ENCODE measurements around the gene NOVA1. TPM values are rescaled to one million over a fixed set of nuclear protein-coding genes. Genes with fewer than 3 reads are reported as not detected.
A peak's percentile ranks its signal among the peaks of the same experiment; 100 is the strongest.
"Not testable (repeated sequence)": the region's sequence is repeated elsewhere in the genome, so short reads cannot be mapped to it uniquely, and the experiment has no call there.

Gene NOVA1, protein sequence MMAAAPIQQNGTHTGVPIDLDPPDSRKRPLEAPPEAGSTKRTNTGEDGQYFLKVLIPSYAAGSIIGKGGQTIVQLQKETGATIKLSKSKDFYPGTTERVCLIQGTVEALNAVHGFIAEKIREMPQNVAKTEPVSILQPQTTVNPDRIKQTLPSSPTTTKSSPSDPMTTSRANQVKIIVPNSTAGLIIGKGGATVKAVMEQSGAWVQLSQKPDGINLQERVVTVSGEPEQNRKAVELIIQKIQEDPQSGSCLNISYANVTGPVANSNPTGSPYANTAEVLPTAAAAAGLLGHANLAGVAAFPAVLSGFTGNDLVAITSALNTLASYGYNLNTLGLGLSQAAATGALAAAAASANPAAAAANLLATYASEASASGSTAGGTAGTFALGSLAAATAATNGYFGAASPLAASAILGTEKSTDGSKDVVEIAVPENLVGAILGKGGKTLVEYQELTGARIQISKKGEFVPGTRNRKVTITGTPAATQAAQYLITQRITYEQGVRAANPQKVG
- total RNA-seq, result 12.5 TPM

- Histone ChIP-seq H3K9ac (ENCODE audit: low read depth in 1 of 3, low read length in 3 of 3) (peak within 1 kb of the TSS; percentile 60 to 73 (median 73)), H3K27me3 (ENCODE audit: control insufficient read depth in 3 of 3, insufficient read depth in 3 of 3, low read length in 3 of 3) (peaks cover 2 to 11% (median 9%) of the 10 kb centered on the region in 3 donors), H3K9me3 (ENCODE audit: control insufficient read depth in 3 of 3, low read length in 3 of 3) (no peaks in the 10 kb centered on the region), H3K36me3 (ENCODE audit: control insufficient read depth in 3 of 3, insufficient read depth in 3 of 3, low read length in 3 of 3) (no peaks in the 10 kb centered on the region), H3K4me1 (ENCODE audit: control insufficient read depth in 3 of 3, insufficient read depth in 3 of 3, low read length in 3 of 3) (peaks cover 0 to 6% (median 0%) of the 10 kb centered on the region in 3 donors), H3K27ac (ENCODE audit: low read depth, low read length) (peak within 1 kb of the TSS; percentile 32), H3K4me3 (ENCODE audit: low read length in 3 of 3) (peak within 1 kb of the TSS; percentile 69 to 76 (median 71))
These were observed at the start of gene NOVA1 for GRCh38 chr14:26597589-26598080. Gene NOVA1 (minus strand): TSS chr14:26598033. CDS start chr14:26597436, 597 bp downstream.

- H3K4me3 ChIP-seq (ENCODE audit: low read length in 3 of 3); H3K9ac ChIP-seq (ENCODE audit: low read depth in 1 of 3, low read length in 3 of 3); H3K36me3 ChIP-seq (ENCODE audit: control insufficient read depth in 3 of 3, insufficient read depth in 3 of 3, low read length in 3 of 3); H3K9me3 ChIP-seq (ENCODE audit: control insufficient read depth in 3 of 3, low read length in 3 of 3); H3K27ac ChIP-seq (ENCODE audit: low read depth, low read length); H3K4me1 ChIP-seq (ENCODE audit: control insufficient read depth in 3 of 3, insufficient read depth in 3 of 3, low read length in 3 of 3); H3K27me3 ChIP-seq (ENCODE audit: control insufficient read depth in 3 of 3, insufficient read depth in 3 of 3, low read length in 3 of 3): not testable (repeated sequence)
These were observed 47.2 kb upstream of the NOVA1 start for GRCh38 chr14:26645057-26645456.

- peak overlapping the region in 1 of 3 donors; percentile 51 for H3K4me3 ChIP-seq (ENCODE audit: low read length in 3 of 3)
- H3K27me3 ChIP-seq (ENCODE audit: control insufficient read depth in 3 of 3, insufficient read depth in 3 of 3, low read length in 3 of 3), result no peaks in the 10 kb centered on the region
- H3K4me1 ChIP-seq (ENCODE audit: control insufficient read depth in 3 of 3, insufficient read depth in 3 of 3, low read length in 3 of 3), result no peaks in the 10 kb centered on the region
- H3K9ac ChIP-seq (ENCODE audit: low read depth in 1 of 3, low read length in 3 of 3), result no peak overlapping the region
- no peaks in the 10 kb centered on the region for H3K36me3 ChIP-seq (ENCODE audit: control insufficient read depth in 3 of 3, insufficient read depth in 3 of 3, low read length in 3 of 3)
- no peak overlapping the region for H3K27ac ChIP-seq (ENCODE audit: low read depth, low read length)
- no peaks in the 10 kb centered on the region for H3K9me3 ChIP-seq (ENCODE audit: control insufficient read depth in 3 of 3, low read length in 3 of 3)
These were observed 38.7 kb upstream of the NOVA1 start for GRCh38 chr14:26636561-26636960.

DNA sequence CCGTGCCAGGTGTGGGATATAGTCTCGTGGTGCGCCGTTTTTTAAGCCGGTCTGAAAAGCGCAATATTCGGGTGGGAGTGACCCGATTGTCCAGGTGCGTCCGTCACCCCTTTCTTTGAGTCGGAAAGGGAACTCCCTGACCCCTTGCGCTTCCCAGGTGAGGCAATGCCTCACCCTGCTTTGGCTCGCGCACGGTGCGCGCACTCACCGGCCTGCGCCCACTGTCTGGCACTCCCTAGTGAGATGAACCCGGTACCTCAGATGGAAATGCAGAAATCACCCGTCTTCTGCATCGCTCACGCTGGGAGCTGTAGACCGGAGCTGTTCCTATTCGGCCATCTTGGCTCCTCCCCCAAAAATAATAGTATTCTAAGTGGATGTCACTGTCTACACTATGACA lies 37.1 kb upstream of the NOVA1 start:
- not testable (repeated sequence) for H3K4me3 ChIP-seq (ENCODE audit: low read length in 3 of 3); H3K4me1 ChIP-seq (ENCODE audit: control insufficient read depth in 3 of 3, insufficient read depth in 3 of 3, low read length in 3 of 3); H3K27me3 ChIP-seq (ENCODE audit: control insufficient read depth in 3 of 3, insufficient read depth in 3 of 3, low read length in 3 of 3); H3K9me3 ChIP-seq (ENCODE audit: control insufficient read depth in 3 of 3, low read length in 3 of 3); H3K36me3 ChIP-seq (ENCODE audit: control insufficient read depth in 3 of 3, insufficient read depth in 3 of 3, low read length in 3 of 3); H3K9ac ChIP-seq (ENCODE audit: low read depth in 1 of 3, low read length in 3 of 3); H3K27ac ChIP-seq (ENCODE audit: low read depth, low read length)

DNA sequence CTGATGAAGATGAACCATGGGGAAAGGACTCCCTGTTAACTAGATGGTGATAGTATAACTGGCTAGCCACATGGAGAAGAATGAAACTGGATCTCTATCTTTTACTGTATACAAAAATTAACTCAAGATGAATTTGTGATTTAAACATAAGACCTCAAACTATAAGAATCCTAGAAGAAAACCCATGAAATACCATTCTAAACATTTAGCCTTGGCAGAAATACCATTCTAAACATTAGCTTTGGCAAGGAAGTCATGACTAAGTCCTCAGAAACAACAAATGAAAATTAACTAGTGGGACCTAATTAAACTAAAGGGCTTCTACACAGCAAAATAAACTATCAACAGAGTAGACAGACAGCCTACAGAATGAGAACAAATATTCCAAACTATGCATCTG lies 28.4 kb upstream of the NOVA1 start:
- H3K36me3 ChIP-seq (ENCODE audit: control insufficient read depth in 3 of 3, insufficient read depth in 3 of 3, low read length in 3 of 3), result no peaks in the 10 kb centered on the region
- H3K9ac ChIP-seq (ENCODE audit: low read depth in 1 of 3, low read length in 3 of 3), result no peak overlapping the region
- H3K27me3 ChIP-seq (ENCODE audit: control insufficient read depth in 3 of 3, insufficient read depth in 3 of 3, low read length in 3 of 3), result no peaks in the 10 kb centered on the region
- no peak overlapping the region for H3K4me3 ChIP-seq (ENCODE audit: low read length in 3 of 3)
- no peak overlapping the region for H3K27ac ChIP-seq (ENCODE audit: low read depth, low read length)
- no peaks in the 10 kb centered on the region for H3K4me1 ChIP-seq (ENCODE audit: control insufficient read depth in 3 of 3, insufficient read depth in 3 of 3, low read length in 3 of 3)
- no peaks in the 10 kb centered on the region for H3K9me3 ChIP-seq (ENCODE audit: control insufficient read depth in 3 of 3, low read length in 3 of 3)

GRCh38 chr14:26622611-26623010 lies 24.8 kb upstream of the NOVA1 start:
- no peaks in the 10 kb centered on the region for H3K9me3 ChIP-seq (ENCODE audit: control insufficient read depth in 3 of 3, low read length in 3 of 3)
- no peak overlapping the region for H3K9ac ChIP-seq (ENCODE audit: low read depth in 1 of 3, low read length in 3 of 3)
- H3K4me3 ChIP-seq (ENCODE audit: low read length in 3 of 3), result no peak overlapping the region
- no peaks in the 10 kb centered on the region for H3K27me3 ChIP-seq (ENCODE audit: control insufficient read depth in 3 of 3, insufficient read depth in 3 of 3, low read length in 3 of 3)
- H3K36me3 ChIP-seq (ENCODE audit: control insufficient read depth in 3 of 3, insufficient read depth in 3 of 3, low read length in 3 of 3), result no peaks in the 10 kb centered on the region
- H3K27ac ChIP-seq (ENCODE audit: low read depth, low read length), result no peak overlapping the region
- no peaks in the 10 kb centered on the region for H3K4me1 ChIP-seq (ENCODE audit: control insufficient read depth in 3 of 3, insufficient read depth in 3 of 3, low read length in 3 of 3)

DNA sequence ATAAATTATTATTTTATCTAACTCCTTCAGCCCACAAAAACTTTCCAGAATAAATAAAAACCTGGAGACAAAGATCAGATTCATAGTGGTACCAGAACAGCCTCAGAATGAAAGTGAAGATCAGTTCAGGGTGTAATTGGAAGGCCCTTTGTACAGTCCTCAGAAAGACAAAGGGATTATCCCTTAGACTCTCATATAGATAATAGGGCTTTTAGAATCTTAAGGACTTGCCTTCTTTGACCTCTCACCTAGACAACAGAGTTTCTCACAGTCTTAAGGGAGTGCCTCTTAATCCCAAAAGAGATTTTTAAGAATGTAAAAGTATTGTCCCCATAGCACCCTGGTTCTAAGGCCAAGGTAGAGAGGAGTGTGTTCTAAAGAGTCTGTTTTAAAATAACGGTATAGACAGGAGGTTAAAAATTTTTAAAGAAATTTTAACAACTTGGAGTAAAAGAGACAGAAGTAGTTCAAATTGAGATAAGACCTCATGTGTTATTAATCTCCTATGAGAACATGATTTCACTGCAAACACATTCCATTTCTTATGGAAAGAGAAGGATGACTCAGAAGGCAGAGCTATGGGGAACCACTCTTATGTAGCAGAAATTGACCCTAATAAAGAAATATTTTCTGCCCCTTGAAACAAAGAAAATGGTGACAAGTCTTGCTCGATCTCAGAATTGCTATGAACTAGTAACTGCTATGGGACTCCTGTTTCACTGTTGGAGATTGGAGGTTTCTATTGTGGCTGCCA lies 24.2 kb upstream of the NOVA1 start:
- no peaks in the 10 kb centered on the region for H3K36me3 ChIP-seq (ENCODE audit: control insufficient read depth in 3 of 3, insufficient read depth in 3 of 3, low read length in 3 of 3)
- no peaks in the 10 kb centered on the region for H3K27me3 ChIP-seq (ENCODE audit: control insufficient read depth in 3 of 3, insufficient read depth in 3 of 3, low read length in 3 of 3)
- no peaks in the 10 kb centered on the region for H3K4me1 ChIP-seq (ENCODE audit: control insufficient read depth in 3 of 3, insufficient read depth in 3 of 3, low read length in 3 of 3)

DNA sequence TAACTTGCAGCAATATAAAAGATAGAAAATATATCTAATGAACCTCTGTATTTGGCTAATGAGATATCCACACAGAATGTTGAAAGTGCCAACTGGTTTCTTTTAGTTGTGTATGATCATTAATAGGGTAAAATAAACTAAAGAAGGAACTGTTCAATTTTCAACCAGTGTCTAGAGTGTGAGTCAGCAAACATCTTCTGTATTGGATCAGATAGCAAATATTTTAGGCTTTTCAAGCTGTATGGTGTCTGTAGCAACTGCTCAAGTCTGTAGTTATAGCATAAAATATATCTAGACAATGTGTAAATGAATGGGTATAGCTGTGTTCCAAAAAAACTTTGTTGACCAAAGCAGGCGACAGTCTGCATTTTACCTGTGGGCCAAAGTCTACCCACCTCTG lies 23.5 kb upstream of the NOVA1 start:
- no peaks in the 10 kb centered on the region for H3K36me3 ChIP-seq (ENCODE audit: control insufficient read depth in 3 of 3, insufficient read depth in 3 of 3, low read length in 3 of 3)
- no peak overlapping the region for H3K27ac ChIP-seq (ENCODE audit: low read depth, low read length)
- no peak overlapping the region for H3K9ac ChIP-seq (ENCODE audit: low read depth in 1 of 3, low read length in 3 of 3)
- no peaks in the 10 kb centered on the region for H3K4me1 ChIP-seq (ENCODE audit: control insufficient read depth in 3 of 3, insufficient read depth in 3 of 3, low read length in 3 of 3)
- no peaks in the 10 kb centered on the region for H3K27me3 ChIP-seq (ENCODE audit: control insufficient read depth in 3 of 3, insufficient read depth in 3 of 3, low read length in 3 of 3)
- H3K4me3 ChIP-seq (ENCODE audit: low read length in 3 of 3), result no peak overlapping the region
- H3K9me3 ChIP-seq (ENCODE audit: control insufficient read depth in 3 of 3, low read length in 3 of 3), result no peaks in the 10 kb centered on the region

More for the DNA sequence above, 24.2 kb upstream of the NOVA1 start:
- H3K9ac ChIP-seq (ENCODE audit: low read depth in 1 of 3, low read length in 3 of 3), result no peak overlapping the region
- no peaks in the 10 kb centered on the region for H3K9me3 ChIP-seq (ENCODE audit: control insufficient read depth in 3 of 3, low read length in 3 of 3)
- H3K4me3 ChIP-seq (ENCODE audit: low read length in 3 of 3), result no peak overlapping the region
- H3K27ac ChIP-seq (ENCODE audit: low read depth, low read length), result no peak overlapping the region

DNA sequence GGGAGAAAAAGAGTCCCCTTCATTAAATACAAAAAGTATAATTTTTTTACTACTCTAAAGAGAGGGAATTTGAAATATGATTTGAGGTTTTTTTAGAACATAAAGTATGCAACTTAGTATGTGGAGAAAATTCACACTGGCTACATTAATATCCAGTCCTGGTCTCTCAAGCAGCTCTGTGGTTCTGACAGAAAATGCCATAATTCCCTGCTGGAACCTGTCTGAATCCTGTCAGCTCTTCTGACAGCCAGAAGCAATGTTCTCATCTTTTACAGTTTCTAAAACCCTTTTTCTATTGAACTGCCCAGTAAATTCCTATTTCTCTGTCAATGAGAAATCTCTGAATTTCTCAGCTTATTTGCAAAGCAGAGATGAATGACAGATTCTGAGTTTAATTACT lies 13.4 kb upstream of the NOVA1 start:
- H3K9ac ChIP-seq (ENCODE audit: low read depth in 1 of 3, low read length in 3 of 3), result no peak overlapping the region
- no peak overlapping the region for H3K27ac ChIP-seq (ENCODE audit: low read depth, low read length)
- no peaks in the 10 kb centered on the region for H3K4me1 ChIP-seq (ENCODE audit: control insufficient read depth in 3 of 3, insufficient read depth in 3 of 3, low read length in 3 of 3)
- no peaks in the 10 kb centered on the region for H3K9me3 ChIP-seq (ENCODE audit: control insufficient read depth in 3 of 3, low read length in 3 of 3)
- H3K36me3 ChIP-seq (ENCODE audit: control insufficient read depth in 3 of 3, insufficient read depth in 3 of 3, low read length in 3 of 3), result no peaks in the 10 kb centered on the region
- H3K27me3 ChIP-seq (ENCODE audit: control insufficient read depth in 3 of 3, insufficient read depth in 3 of 3, low read length in 3 of 3), result no peaks in the 10 kb centered on the region
- H3K4me3 ChIP-seq (ENCODE audit: low read length in 3 of 3), result no peak overlapping the region

All from skeletal muscle tissue (tissue), 4 donors.